ENCODE measurements around the gene MAPK8. TPM values are rescaled to one million over a fixed set of nuclear protein-coding genes. Genes with fewer than 3 reads are reported as not detected.

Gene MAPK8
- total and polyA plus RNA-seq, 10 donors: 5.2 to 61.4 (median 37.4) TPM

- no peak overlapping the region for H3K4me3 ChIP-seq
- 56 to 92% (median 79%) methylated on average over 22 to 43 of the region's 43 CpGs for WGBS, 5 donors
These were observed 160.2 kb downstream of the MAPK8 start for GRCh38 chr10:48466611-48467240.

GRCh38 chr10:48467669-48468068, 161.2 kb downstream of the MAPK8 start:
- Histone ChIP-seq H3K36me3 (no peaks in the 10 kb centered on the region), H3K27me3 (replicated peaks in 1 of 7) (peaks cover 0 to 21% (median 0%) of the 10 kb centered on the region in 7 donors), H3K4me1 (no peaks in the 10 kb centered on the region), H3K9me3 (no peaks in the 10 kb centered on the region), H3K4me3 (no peak overlapping the region), H3K27ac (no peak overlapping the region)
- no peak for DNase-seq
- WGBS, 5 donors: 78 to 92% (median 82%) methylated on average over 4 of the region's 4 CpGs
- TF ChIP-seq POLR2AphosphoS5 (IDR thresholded peaks at IDR 0.05) (no peak), CTCF (IDR thresholded peaks at IDR 0.05 in 8 of 11, conservative IDR thresholded peaks at IDR 0.05 in 3 of 11) (no peak), POLR2A (IDR thresholded peaks at IDR 0.05) (no peak)
- intact Hi-C loops (cut with DNase I; ENCODE audit: low total_unique reads): no loop called here

More at GRCh38 chr10:48466611-48467240, 160.2 kb downstream of the MAPK8 start:
- H3K36me3 ChIP-seq: no peaks in the 10 kb centered on the region
- TF ChIP-seq CTCF (IDR thresholded peaks at IDR 0.05 in 8 of 11, conservative IDR thresholded peaks at IDR 0.05 in 3 of 11) (no peak), POLR2AphosphoS5 (IDR thresholded peaks at IDR 0.05) (no peak), POLR2A (IDR thresholded peaks at IDR 0.05) (no peak)
- H3K9me3 ChIP-seq: no peaks in the 10 kb centered on the region
- H3K4me1 ChIP-seq: no peaks in the 10 kb centered on the region
- H3K27ac ChIP-seq: no peak overlapping the region
- intact Hi-C loops (cut with DNase I; ENCODE audit: low total_unique reads): no loop called here
- H3K27me3 ChIP-seq (replicated peaks in 1 of 7): peaks cover 0 to 21% (median 0%) of the 10 kb centered on the region in 7 donors
- peak; percentile 63 for DNase-seq

- no peaks in the 10 kb centered on the region for H3K36me3 ChIP-seq
These were observed 161.8 kb downstream of the MAPK8 start for GRCh38 chr10:48468130-48468790.

More at GRCh38 chr10:48468130-48468790, 161.8 kb downstream of the MAPK8 start:
- Histone ChIP-seq H3K27me3 (replicated peaks in 1 of 7) (peaks cover 0 to 21% (median 0%) of the 10 kb centered on the region in 7 donors), H3K4me3 (no peak overlapping the region), H3K9me3 (no peaks in the 10 kb centered on the region), H3K4me1 (no peaks in the 10 kb centered on the region), H3K27ac (no peak overlapping the region)
- intact Hi-C loops (cut with DNase I; ENCODE audit: low total_unique reads): no loop called here
- no peak for TF ChIP-seq POLR2AphosphoS5 (IDR thresholded peaks at IDR 0.05)
- TF ChIP-seq CTCF (IDR thresholded peaks at IDR 0.05 in 8 of 11, conservative IDR thresholded peaks at IDR 0.05 in 3 of 11): no peak
- no peak for TF ChIP-seq POLR2A (IDR thresholded peaks at IDR 0.05)
- no peak for DNase-seq
- 34 to 59% (median 42%) methylated on average over 3 of the region's 3 CpGs for WGBS, 5 donors
